Stimulated activated CD8-positive, alpha-beta memory T cell treated with anti-CD3 and anti-CD28 coated beads, Interleukin-2, amount 100 ng/mL, for 1 hour (primary cell): ENCODE data around the gene C14orf119.
"Not testable (repeated sequence)": the region's sequence is repeated elsewhere in the genome, so short reads cannot be mapped to it uniquely, and the experiment has no call there.

ENCODE experiments used
- DNase-seq, 2 donors: peaks; one replicate each; pipeline ENCODE4 v3.0.0-alpha.2; 2020; ENCODE audit warnings: low read depth in 2 of 2

Gene C14orf119

GRCh38 chr14:23089498-23090253 lies 5.6 kb upstream of the C14orf119 start:
- DNase-seq: no peak

- DNase-seq: no peak
Observed at GRCh38 chr14:23090254-23090636, 5.1 kb upstream of the C14orf119 start.

GRCh38 chr14:23091294-23092225 lies 3.7 kb upstream of the C14orf119 start:
- DNase-seq: no peak

- no peak for DNase-seq
Observed at GRCh38 chr14:23093104-23093503, 2.2 kb upstream of the C14orf119 start.

- no peak for DNase-seq
Observed at GRCh38 chr14:23093526-23093925, 1.8 kb upstream of the C14orf119 start.

- DNase-seq: peak in 1 of 2 donors; percentile 58
Observed at GRCh38 chr14:23093991-23094665, 1.2 kb upstream of the C14orf119 start.

- DNase-seq: peak in 1 of 2 donors; percentile 35
Observed at GRCh38 chr14:23094666-23095195, 574 bp upstream of the C14orf119 start, which contains the start of gene ACIN1. Gene ACIN1, minus strand, starts transcription at chr14:23095136. Its CDS starts 24 bp downstream, at chr14:23095112.

GRCh38 chr14:23097786-23098185 lies 2.5 kb downstream of the C14orf119 start:
- DNase-seq: no peak

GRCh38 chr14:23099212-23099861 lies 4.0 kb downstream of the C14orf119 start:
- no peak for DNase-seq

- DNase-seq: no peak
Observed at GRCh38 chr14:23101213-23101970, 6.1 kb downstream of the C14orf119 start.

- no peak for DNase-seq
Observed at GRCh38 chr14:23101986-23102625, 6.8 kb downstream of the C14orf119 start.

- DNase-seq: no peak
Observed at GRCh38 chr14:23102801-23103200, 7.5 kb downstream of the C14orf119 start.

GRCh38 chr14:23103581-23103980 lies 8.3 kb downstream of the C14orf119 start:
- no peak for DNase-seq

- no peak for DNase-seq
Observed at GRCh38 chr14:23104070-23104590, 8.8 kb downstream of the C14orf119 start.

- no peak for DNase-seq
Observed at GRCh38 chr14:23104591-23105347, 9.5 kb downstream of the C14orf119 start, which contains the start of gene CIROP. Gene CIROP, minus strand, starts transcription at chr14:23104989. Its CDS starts 69 bp downstream, at chr14:23104920.

GRCh38 chr14:23105348-23105824 lies 10.1 kb downstream of the C14orf119 start:
- DNase-seq: no peak

- no peak for DNase-seq
Observed at GRCh38 chr14:23106747-23107045, 11.4 kb downstream of the C14orf119 start.

- not testable (repeated sequence) for DNase-seq
Observed at GRCh38 chr14:23107620-23108019, 12.3 kb downstream of the C14orf119 start.

GRCh38 chr14:23108169-23108568 lies 12.9 kb downstream of the C14orf119 start:
- not testable (repeated sequence) for DNase-seq
